Esophagus (tissue), 2 donors: Measurements from ENCODE around the gene KIF3B. TPM values are rescaled to one million over a fixed set of nuclear protein-coding genes. Genes with fewer than 3 reads are reported as not detected.
"Not testable (repeated sequence)": the region's sequence is repeated elsewhere in the genome, so short reads cannot be mapped to it uniquely, and the experiment has no call there.

Source experiments
- H3K27ac ChIP-seq, 2 donors: one replicate each; pipeline ENCODE4 v1.5.1; 2013; ENCODE audit warnings: low read depth in 2 of 2, mild to moderate bottlenecking in 2 of 2, inconsistent platforms in 1 of 2, low read length in 1 of 2, moderate library complexity in 1 of 2
- H3K27me3 ChIP-seq, 2 donors: one replicate each; pipeline ENCODE4 v1.6.1; 2013; ENCODE audit warnings: low read length in 2 of 2, control low read depth in 1 of 2, mild to moderate bottlenecking in 1 of 2; ENCODE audit not compliant: insufficient read depth in 2 of 2, control insufficient read depth in 1 of 2
- H3K36me3 ChIP-seq, 2 donors: one replicate each; pipeline ENCODE4 v1.6.1; 2013; ENCODE audit warnings: low read length in 1 of 2; ENCODE audit not compliant: control insufficient read depth in 2 of 2, insufficient read depth in 2 of 2
- H3K4me1 ChIP-seq, 2 donors: one replicate each; pipeline ENCODE4 v1.6.1; 2013; ENCODE audit warnings: low read length in 1 of 2; ENCODE audit not compliant: control insufficient read depth in 2 of 2, insufficient read depth in 2 of 2
- H3K4me3 ChIP-seq, 2 donors: one replicate each; pipeline ENCODE4 v1.5.1; 2013; ENCODE audit warnings: low read length in 2 of 2, mild to moderate bottlenecking in 2 of 2, low read depth in 1 of 2, moderate library complexity in 1 of 2
- H3K9me3 ChIP-seq, 2 donors: one replicate each; pipeline ENCODE4 v1.6.1; 2013; ENCODE audit warnings: mild to moderate bottlenecking in 2 of 2, low read depth in 1 of 2, low read length in 1 of 2, moderate library complexity in 1 of 2; ENCODE audit not compliant: control insufficient read depth in 2 of 2, insufficient read depth in 1 of 2
- whole genome bisulfite sequencing, 2 donors: extraction: QIAGEN DNeasy Blood & Tissue Kit; methylation state at CpG; one replicate each; pipeline ENCODE4 v1.1.7; 2013; 5-methylcytosine and 5-hydroxymethylcytosine counted together
- polyA plus RNA-seq, 2 donors: library from polyadenylated mRNA; stranded (reverse); fragments of 200-250 nt; gene quantifications; one replicate each; pipeline ENCODE4 v1.2.3, GENCODE V29; 2013
- donor health status: healthy with polysubstance abuse.
- donor health status: Bipolar disorder and iron deficiency.

Gene KIF3B
- polyA plus RNA-seq, 2 donors = 2.6 to 4.5 TPM

DNA sequence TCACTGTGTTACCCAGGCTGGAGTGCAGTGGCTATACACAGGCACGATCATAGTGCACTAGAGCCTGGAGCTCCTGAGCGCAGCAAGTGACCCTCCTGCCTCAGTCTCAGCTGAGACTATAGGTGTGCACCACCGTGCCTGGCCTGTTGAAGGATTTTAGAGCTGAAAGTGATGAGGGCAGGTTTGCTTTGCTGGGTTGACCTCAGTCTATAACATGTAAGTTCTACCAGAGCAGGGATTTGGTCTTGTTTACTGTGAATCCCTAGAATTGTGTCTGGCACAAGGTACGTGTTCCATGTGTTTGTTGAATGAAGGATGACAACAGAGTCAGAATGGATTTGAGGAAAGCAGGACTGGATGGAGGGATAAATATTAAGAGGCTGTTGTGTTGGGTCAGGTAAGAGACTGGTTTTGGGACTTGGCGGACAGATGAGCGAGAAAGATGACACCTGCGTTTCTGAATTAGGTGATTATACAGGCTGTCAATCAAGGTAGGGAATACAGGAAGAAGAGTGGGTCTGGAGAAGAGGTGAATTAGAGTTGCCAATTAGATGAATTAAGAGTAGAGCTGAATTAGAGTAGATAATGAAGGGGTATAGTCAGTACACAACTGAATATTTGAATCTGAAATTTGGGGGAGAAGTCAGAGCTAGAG lies 87.2 kb downstream of the KIF3B start:
- Histone ChIP-seq H3K4me1 (no peaks in the 10 kb centered on the region), H3K27me3 (no peaks in the 10 kb centered on the region), H3K36me3 (no peaks in the 10 kb centered on the region), H3K4me3 (no peak overlapping the region), H3K9me3 (no peaks in the 10 kb centered on the region), H3K27ac (no peak overlapping the region)
- WGBS, 2 donors = 76 to 78% methylated on average over 7 of the region's 7 CpGs

GRCh38 chr20:32365564-32365963 lies 88.1 kb downstream of the KIF3B start:
- Histone ChIP-seq H3K4me3 (no peak overlapping the region), H3K9me3 (no peaks in the 10 kb centered on the region), H3K27ac (no peak overlapping the region), H3K27me3 (no peaks in the 10 kb centered on the region), H3K4me1 (no peaks in the 10 kb centered on the region), H3K36me3 (no peaks in the 10 kb centered on the region)
- WGBS, 2 donors = 57% methylated on average over 5 of the region's 5 CpGs

DNA sequence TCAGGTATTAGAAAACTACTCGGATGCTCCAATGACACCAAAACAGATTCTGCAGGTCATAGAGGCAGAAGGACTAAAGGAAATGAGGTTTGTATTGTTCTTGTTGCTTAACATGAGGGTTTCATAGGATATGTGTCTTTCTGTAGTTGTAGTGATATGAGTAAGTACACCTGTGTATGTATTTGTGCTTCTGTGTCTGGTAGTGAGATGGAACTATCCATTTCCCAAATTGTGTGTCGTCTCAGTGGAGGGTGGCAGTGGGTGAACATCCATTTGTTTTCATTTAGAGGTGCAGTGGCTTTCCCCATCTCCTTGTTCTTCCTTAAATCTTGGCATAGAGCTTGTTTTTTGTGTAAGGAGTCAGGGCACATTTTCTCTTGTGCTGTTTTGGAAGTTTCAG lies 88.9 kb downstream of the KIF3B start:
- no peak overlapping the region for H3K4me3 ChIP-seq
- no peak overlapping the region for H3K27ac ChIP-seq
- H3K36me3 ChIP-seq = no peaks in the 10 kb centered on the region
- no peaks in the 10 kb centered on the region for H3K27me3 ChIP-seq
- H3K4me1 ChIP-seq = no peaks in the 10 kb centered on the region
- no peaks in the 10 kb centered on the region for H3K9me3 ChIP-seq
- 68 to 84% methylated on average over 2 of the region's 2 CpGs for WGBS, 2 donors

- Histone ChIP-seq H3K4me1 (no peaks in the 10 kb centered on the region), H3K27me3 (no peaks in the 10 kb centered on the region), H3K9me3 (no peaks in the 10 kb centered on the region), H3K27ac (no peak overlapping the region), H3K36me3 (no peaks in the 10 kb centered on the region), H3K4me3 (no peak overlapping the region)
These were observed 90.9 kb downstream of the KIF3B start for GRCh38 chr20:32368323-32368722.

DNA sequence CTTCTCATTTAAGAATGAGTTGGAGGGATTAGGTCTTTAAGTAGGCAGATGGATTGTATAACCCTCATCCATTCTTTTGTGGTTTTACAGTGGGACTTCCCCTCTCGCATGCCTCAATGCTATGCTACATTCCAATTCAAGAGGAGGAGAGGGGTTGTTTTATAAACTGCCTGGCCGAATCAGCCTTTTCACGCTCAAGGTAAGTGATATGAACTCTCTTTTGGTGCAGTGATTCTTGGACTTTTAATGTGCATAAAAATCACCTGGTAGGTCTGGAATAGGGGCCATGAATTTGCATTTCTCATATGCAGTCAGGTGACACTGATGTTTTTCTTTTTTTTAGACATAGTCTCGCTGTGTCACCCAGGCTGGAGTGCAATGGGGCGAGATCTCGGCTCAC lies 91.5 kb downstream of the KIF3B start:
- 77 to 79% methylated on average over 6 of the region's 6 CpGs for WGBS, 2 donors
- no peaks in the 10 kb centered on the region for H3K27me3 ChIP-seq
- H3K4me3 ChIP-seq = no peak overlapping the region
- no peak overlapping the region for H3K27ac ChIP-seq
- peaks cover 0 to under 1% of the 10 kb centered on the region in 2 donors for H3K36me3 ChIP-seq
- no peaks in the 10 kb centered on the region for H3K4me1 ChIP-seq
- no peaks in the 10 kb centered on the region for H3K9me3 ChIP-seq

DNA sequence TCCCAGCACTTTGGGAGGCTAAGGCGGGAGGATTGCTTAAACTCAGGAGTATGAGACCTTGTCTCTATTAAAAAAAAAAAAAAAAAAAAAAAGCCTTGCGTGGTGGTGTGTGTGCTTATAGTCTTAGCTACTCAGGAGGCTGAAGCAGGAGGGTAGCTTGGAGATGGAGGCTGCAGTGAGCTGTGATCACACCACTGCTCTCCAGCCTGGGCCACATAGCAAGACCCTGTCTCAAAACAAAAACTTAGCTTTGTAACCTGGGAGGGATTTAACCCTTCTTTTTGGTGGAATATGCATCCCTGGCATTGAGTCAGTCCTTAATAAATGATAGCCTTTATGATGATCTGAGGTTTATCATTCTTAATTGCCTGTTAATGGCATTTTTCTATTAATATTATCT lies 93.4 kb downstream of the KIF3B start:
- H3K27ac ChIP-seq = no peak overlapping the region
- H3K9me3 ChIP-seq = no peaks in the 10 kb centered on the region
- WGBS, 2 donors = 97 to 100% methylated on average over 2 of the region's 2 CpGs
- H3K27me3 ChIP-seq = no peaks in the 10 kb centered on the region
- no peak overlapping the region for H3K4me3 ChIP-seq
- H3K36me3 ChIP-seq = peaks cover 0 to 3% of the 10 kb centered on the region in 2 donors
- H3K4me1 ChIP-seq = no peaks in the 10 kb centered on the region

DNA sequence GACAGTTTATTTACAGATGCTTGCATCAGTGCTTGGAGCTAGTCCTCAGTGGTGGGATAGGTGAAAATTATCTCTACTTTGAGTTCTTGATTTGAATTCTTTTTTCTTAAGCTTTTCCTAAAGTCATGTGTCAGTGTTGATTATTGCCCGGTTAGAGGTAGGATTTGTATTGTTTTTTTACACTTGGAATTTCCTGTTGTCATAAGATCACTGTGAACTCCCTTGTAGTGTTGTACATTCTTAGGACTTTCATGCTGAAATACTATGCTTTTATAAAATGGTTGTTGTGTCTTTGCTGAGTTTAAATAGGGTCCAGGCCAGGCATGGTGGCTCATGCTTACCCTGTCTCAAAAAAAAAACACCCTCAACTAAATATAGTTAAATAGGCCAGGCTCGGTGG lies 101.0 kb downstream of the KIF3B start:
- H3K27ac ChIP-seq = no peak overlapping the region
- H3K4me3 ChIP-seq = no peak overlapping the region
- no peaks in the 10 kb centered on the region for H3K4me1 ChIP-seq
- WGBS, 2 donors = 69 to 78% methylated on average over 2 of the region's 2 CpGs
- no peaks in the 10 kb centered on the region for H3K9me3 ChIP-seq
- H3K36me3 ChIP-seq = peaks cover 0 to 3% of the 10 kb centered on the region in 2 donors
- no peaks in the 10 kb centered on the region for H3K27me3 ChIP-seq

DNA sequence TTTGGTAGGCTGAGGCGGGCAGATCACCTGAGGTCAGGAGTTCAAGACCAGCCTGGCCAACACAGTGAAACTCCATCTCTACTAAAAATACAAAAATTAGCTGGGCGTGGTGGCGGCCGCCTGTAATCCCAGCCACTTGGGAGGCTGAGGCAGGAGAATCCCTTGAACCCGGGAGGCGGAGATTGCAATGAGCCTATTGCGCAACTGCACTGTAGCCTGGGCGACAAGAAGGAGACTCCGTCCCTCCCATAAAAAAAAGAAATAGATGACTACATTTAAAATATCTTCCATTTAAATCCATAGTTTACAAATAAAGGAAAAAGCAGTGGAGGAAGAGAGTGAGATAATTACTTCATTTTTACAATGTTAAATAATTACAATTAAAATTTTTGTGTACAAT lies 102.6 kb downstream of the KIF3B start:
- H3K4me1 ChIP-seq, H3K27me3 ChIP-seq, H3K27ac ChIP-seq, H3K36me3 ChIP-seq, H3K4me3 ChIP-seq, H3K9me3 ChIP-seq: not testable (repeated sequence)
- 92 to 97% methylated on average over 9 of the region's 9 CpGs for WGBS, 2 donors

GRCh38 chr20:32380745-32381144 lies 103.3 kb downstream of the KIF3B start:
- H3K9me3 ChIP-seq = no peaks in the 10 kb centered on the region
- WGBS, 2 donors = 83 to 86% methylated on average over 3 of the region's 3 CpGs
- H3K4me3 ChIP-seq = no peak overlapping the region
- H3K4me1 ChIP-seq = no peaks in the 10 kb centered on the region
- no peaks in the 10 kb centered on the region for H3K36me3 ChIP-seq
- no peak overlapping the region for H3K27ac ChIP-seq
- H3K27me3 ChIP-seq = no peaks in the 10 kb centered on the region

DNA sequence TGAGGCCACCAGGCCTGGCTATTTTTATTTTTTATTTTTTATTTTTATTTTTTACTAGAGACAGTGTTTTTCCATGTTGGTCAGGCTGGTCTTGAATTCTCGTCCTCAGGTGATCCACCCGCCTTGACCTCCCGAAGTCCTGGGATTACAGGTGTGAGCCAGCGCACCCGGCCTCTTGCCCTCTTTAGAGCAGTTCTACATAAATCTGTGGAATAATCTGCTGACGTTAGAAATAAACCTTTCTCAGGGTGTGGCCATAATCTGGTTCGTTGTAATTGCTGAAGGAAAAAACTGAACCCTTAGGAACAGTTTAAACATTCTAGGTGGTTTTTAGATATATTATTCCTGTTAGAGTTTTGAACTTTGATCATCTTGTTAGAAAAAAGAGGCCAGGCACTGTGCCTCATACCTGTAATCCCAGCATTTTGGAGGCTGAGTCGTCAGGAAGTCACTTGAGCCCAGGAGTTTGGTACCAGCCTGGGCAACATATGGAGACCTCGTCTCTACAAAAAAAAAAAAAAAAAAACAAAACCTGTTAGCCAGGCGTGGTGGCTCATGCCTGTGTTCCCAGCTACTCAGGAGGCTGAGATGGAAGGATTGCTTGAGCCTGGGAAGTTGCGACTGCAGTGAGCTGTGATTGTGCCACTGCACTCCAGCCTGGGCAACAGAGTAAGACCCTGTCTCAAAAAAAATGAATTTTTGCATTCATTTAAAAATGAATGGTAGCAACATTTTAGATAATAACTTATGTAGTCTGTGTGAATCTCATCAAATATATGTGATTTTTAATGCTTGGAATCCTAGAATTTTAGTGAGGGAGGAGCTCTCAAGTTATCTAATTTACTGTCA lies 104.9 kb downstream of the KIF3B start:
- no peaks in the 10 kb centered on the region for H3K27me3 ChIP-seq
- H3K9me3 ChIP-seq = no peaks in the 10 kb centered on the region
- no peak overlapping the region for H3K4me3 ChIP-seq
- H3K27ac ChIP-seq = no peak overlapping the region
- no peaks in the 10 kb centered on the region for H3K4me1 ChIP-seq
- H3K36me3 ChIP-seq = no peaks in the 10 kb centered on the region
- 78 to 84% methylated on average over 11 of the region's 11 CpGs for WGBS, 2 donors
